NCI-H1092 treated with DMSO at 0.1 percent for 48 hours (cell line): ENCODE results near the gene RBMS1.
A peak's percentile ranks its signal among the peaks of the same experiment; 100 is the strongest.

Experiments used
- DNase-seq: peaks from one replicate; lab custom pipeline; 2025; lab: John Stamatoyannopoulos, UW

RBMS1 gene

GRCh38 chr2:160277151-160277550 is 216.5 kb downstream of the RBMS1 start:
- DNase-seq, result no peak

GRCh38 chr2:160275656-160276055 is 218.0 kb downstream of the RBMS1 start:
- no peak for DNase-seq

GRCh38 chr2:160271171-160272086 is 222.2 kb downstream of the RBMS1 start:
- no peak for DNase-seq

- DNase-seq, result no peak
Observed at GRCh38 chr2:160270571-160271113, 223.0 kb downstream of the RBMS1 start.

- peak; percentile 77 for DNase-seq
Observed at GRCh38 chr2:160269803-160270570, 223.6 kb downstream of the RBMS1 start.

GRCh38 chr2:160269365-160269764 is 224.2 kb downstream of the RBMS1 start:
- DNase-seq, result no peak

- no peak for DNase-seq
Observed at GRCh38 chr2:160268151-160268781, 225.3 kb downstream of the RBMS1 start.

- DNase-seq, result no peak
Observed at GRCh38 chr2:160267692-160268091, 225.9 kb downstream of the RBMS1 start.

- no peak for DNase-seq
Observed at GRCh38 chr2:160267022-160267421, 226.6 kb downstream of the RBMS1 start.

- no peak for DNase-seq
Observed at GRCh38 chr2:160266037-160266551, 227.5 kb downstream of the RBMS1 start.

GRCh38 chr2:160264308-160264707 is 229.3 kb downstream of the RBMS1 start:
- no peak for DNase-seq

- no peak for DNase-seq
Observed at GRCh38 chr2:160261732-160262131, 231.9 kb downstream of the RBMS1 start.

- DNase-seq, result no peak
Observed at GRCh38 chr2:160258492-160258805, 235.2 kb downstream of the RBMS1 start.

- DNase-seq, result no peak
Observed at GRCh38 chr2:160257743-160258491, 235.7 kb downstream of the RBMS1 start.

GRCh38 chr2:160257041-160257742 is 236.4 kb downstream of the RBMS1 start:
- DNase-seq, result no peak

- DNase-seq, result no peak
Observed at GRCh38 chr2:160256507-160256906, 237.1 kb downstream of the RBMS1 start.

- no peak for DNase-seq
Observed at GRCh38 chr2:160255408-160255807, 238.2 kb downstream of the RBMS1 start.

GRCh38 chr2:160254189-160254762 is 239.3 kb downstream of the RBMS1 start:
- no peak for DNase-seq

- DNase-seq, result no peak
Observed at GRCh38 chr2:160253440-160254188, 240.0 kb downstream of the RBMS1 start.

GRCh38 chr2:160252900-160253299 is 240.7 kb downstream of the RBMS1 start:
- DNase-seq, result no peak
